ENCODE measurements around the gene CFAP70. TPM values are rescaled to one million over a fixed set of nuclear protein-coding genes. Genes with fewer than 3 reads are reported as not detected.

Gene CFAP70
- total and polyA plus RNA-seq, 2 of the 8 experiments (the other 6 are each of a cell fraction or from before 2014, with no cell fraction given): 0.21 to 0.30 TPM

DNA sequence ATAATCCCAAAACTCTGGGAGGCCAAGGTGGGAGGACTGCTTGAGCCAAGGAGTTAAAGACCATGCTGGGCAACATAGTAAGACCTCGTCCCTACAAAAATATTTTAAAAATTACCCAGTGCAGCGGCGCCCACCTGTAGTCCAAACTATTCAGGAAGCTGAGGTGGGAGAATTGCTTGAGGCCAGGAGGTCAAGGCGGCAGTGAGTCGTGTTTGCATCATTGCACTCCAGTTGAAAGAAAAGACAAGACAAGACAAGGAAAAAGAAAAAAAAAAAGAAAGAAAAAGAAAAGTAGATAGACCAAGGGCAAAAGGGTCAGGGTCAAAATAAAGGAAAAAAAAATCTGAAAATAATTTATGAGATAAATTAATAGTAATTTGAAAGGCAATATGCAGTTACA, 49.4 kb upstream of the CFAP70 start (continued):
- no peak for TF ChIP-seq TEAD4 (IDR thresholded peaks at IDR 0.05; ENCODE audit: low read depth, low read length)
- no peak for TF ChIP-seq PHF8 (conservative IDR thresholded peaks at IDR 0.05; ENCODE audit: low read depth, low read length)
- TF ChIP-seq, protein P1, sequence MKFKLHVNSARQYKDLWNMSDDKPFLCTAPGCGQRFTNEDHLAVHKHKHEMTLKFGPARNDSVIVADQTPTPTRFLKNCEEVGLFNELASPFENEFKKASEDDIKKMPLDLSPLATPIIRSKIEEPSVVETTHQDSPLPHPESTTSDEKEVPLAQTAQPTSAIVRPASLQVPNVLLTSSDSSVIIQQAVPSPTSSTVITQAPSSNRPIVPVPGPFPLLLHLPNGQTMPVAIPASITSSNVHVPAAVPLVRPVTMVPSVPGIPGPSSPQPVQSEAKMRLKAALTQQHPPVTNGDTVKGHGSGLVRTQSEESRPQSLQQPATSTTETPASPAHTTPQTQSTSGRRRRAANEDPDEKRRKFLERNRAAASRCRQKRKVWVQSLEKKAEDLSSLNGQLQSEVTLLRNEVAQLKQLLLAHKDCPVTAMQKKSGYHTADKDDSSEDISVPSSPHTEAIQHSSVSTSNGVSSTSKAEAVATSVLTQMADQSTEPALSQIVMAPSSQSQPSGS (IDR thresholded peaks at IDR 0.05; ENCODE audit: low read length): no peak
- TF ChIP-seq CBX8 (IDR thresholded peaks at IDR 0.05; ENCODE audit: borderline replicate concordance, low read depth, low read length): no peak
